IMR-90 (cell line): ENCODE data around the gene SPATA17. TPM values are rescaled to one million over a fixed set of nuclear protein-coding genes. Genes with fewer than 3 reads are reported as not detected.

Experiments used
- ATAC-seq: fragments of 200-7000 bp; cut with Tn5 transposase; 2 replicates; pipeline ENCODE4 v1.9.1; 2020; ENCODE audit warnings: low read depth, mild to moderate bottlenecking, moderate library complexity
- BruUV-seq: library from RNA; stranded (reverse); fragments of 400-500 nt; replicated peaks from 2 replicates; lab custom pipeline; 2021; lab: Mats Ljungman, UMichigan
- CTCF ChIA-PET: fragments of 300-600 bp; formaldehyde crosslinking; extraction: SDS; loops from one replicate; lab custom pipeline; 2021; ENCODE audit warnings: antibody characterized with exemption; lab: Yijun Ruan, JAX
- POLR2A ChIA-PET: fragments of 300-600 bp; sonication (Branson Sonifier 250); formaldehyde crosslinking; loops from one replicate; lab custom pipeline; 2022; ENCODE audit warnings: antibody characterized with exemption; ENCODE audit not compliant: unreplicated experiment; lab: Charles Lee
- DNase-seq: peaks from one replicate; pipeline ENCODE4 v3.0.0; 2013
- H2AFZ ChIP-seq: replicated peaks from 2 replicates; pipeline ENCODE3; 2013; ENCODE audit warnings: low read length, mild to moderate bottlenecking; ENCODE audit not compliant: poor library complexity
- H2AK5ac ChIP-seq: 2 replicates; pipeline ENCODE4 v1.6.1; 2013; ENCODE audit warnings: low read depth, low read length, inconsistent platforms
- H2AK9ac ChIP-seq: replicated peaks from 2 replicates; pipeline ENCODE3; 2013; ENCODE audit warnings: mild to moderate bottlenecking, low read depth, low read length, moderate library complexity; ENCODE audit not compliant: poor library complexity
- H2BK120ac ChIP-seq: 2 replicates; pipeline ENCODE4 v1.6.1; 2013; ENCODE audit warnings: low read depth, low read length, inconsistent platforms
- H2BK15ac ChIP-seq: 3 replicates; pipeline ENCODE4 v1.6.1; 2013; ENCODE audit warnings: low read depth, low read length, inconsistent platforms
- H2BK20ac ChIP-seq: 2 replicates; pipeline ENCODE4 v1.6.1; 2013; ENCODE audit warnings: low read depth, mild to moderate bottlenecking, inconsistent platforms, low read length, moderate library complexity
- H2BK5ac ChIP-seq: 2 replicates; pipeline ENCODE4 v1.6.1; 2013; ENCODE audit warnings: mild to moderate bottlenecking, low read depth, low read length, inconsistent platforms; ENCODE audit not compliant: poor library complexity, severe bottlenecking
- H3K14ac ChIP-seq: replicated peaks from 2 replicates; pipeline ENCODE4 v1.6.1; 2013; ENCODE audit warnings: low read depth, low read length, inconsistent platforms
- H3K18ac ChIP-seq: 2 replicates; pipeline ENCODE4 v1.6.1; 2013; ENCODE audit warnings: low read depth, low read length, control low read depth
- H3K23ac ChIP-seq: 2 replicates; pipeline ENCODE4 v1.6.1; 2013; ENCODE audit warnings: low read depth, low read length, inconsistent platforms
- H3K27ac ChIP-seq: 2 replicates; pipeline ENCODE4 v1.5.1; 2013; ENCODE audit warnings: mild to moderate bottlenecking, control low read depth, low read length; ENCODE audit not compliant: insufficient read depth
- H3K27me3 ChIP-seq: 2 replicates; pipeline ENCODE4 v1.6.1; 2013; ENCODE audit warnings: low read length; ENCODE audit not compliant: control insufficient read depth, insufficient read depth
- H3K36me3 ChIP-seq: 2 replicates; pipeline ENCODE4 v1.6.1; 2013; ENCODE audit warnings: low read length, mixed read lengths; ENCODE audit not compliant: control insufficient read depth, insufficient read depth
- H3K4ac ChIP-seq: 2 replicates; pipeline ENCODE4 v1.6.1; 2013; ENCODE audit warnings: low read depth, low read length, inconsistent platforms
- H3K4me1 ChIP-seq: 2 replicates; pipeline ENCODE4 v1.6.1; 2013; ENCODE audit warnings: low read length, mixed read lengths; ENCODE audit not compliant: control insufficient read depth, insufficient read depth
- H3K4me2 ChIP-seq: 2 replicates; pipeline ENCODE4 v1.6.1; 2013; ENCODE audit warnings: low read depth, mild to moderate bottlenecking, control low read depth, low read length, moderate library complexity
- H3K4me3 ChIP-seq: 2 replicates; pipeline ENCODE4 v1.5.1; 2013; ENCODE audit warnings: low read depth, mild to moderate bottlenecking, control low read depth, low read length, moderate library complexity; ENCODE audit not compliant: insufficient read depth
- H3K56ac ChIP-seq: 2 replicates; pipeline ENCODE4 v1.6.1; 2013; ENCODE audit warnings: low read length, inconsistent platforms; ENCODE audit not compliant: insufficient read depth; ENCODE audit errors: extremely low read depth
- H3K79me1 ChIP-seq, 2 experiments: 2 replicates each; pipeline ENCODE4 v1.6.1; 2013; ENCODE audit warnings: low read length in 2 of 2, inconsistent platforms in 1 of 2, low read depth in 1 of 2
- H3K9ac ChIP-seq: 2 replicates; pipeline ENCODE4 v1.6.1; 2013; ENCODE audit warnings: low read depth, low read length, control low read depth
- H3K9me1 ChIP-seq: 2 replicates; pipeline ENCODE4 v1.6.1; 2013; ENCODE audit warnings: low read length, inconsistent platforms; ENCODE audit not compliant: insufficient read depth
- H3K9me3 ChIP-seq: 2 replicates; pipeline ENCODE4 v1.6.1; 2013; ENCODE audit warnings: low read length; ENCODE audit not compliant: control insufficient read depth, insufficient read depth
- H4K20me1 ChIP-seq: 2 replicates; pipeline ENCODE4 v1.6.1; 2013; ENCODE audit warnings: low read length, inconsistent platforms; ENCODE audit not compliant: insufficient read depth
- H4K5ac ChIP-seq: 2 replicates; pipeline ENCODE4 v1.6.1; 2013; ENCODE audit warnings: mild to moderate bottlenecking, low read depth, low read length, control low read depth
- H4K8ac ChIP-seq, 2 experiments: 2 replicates each; pipeline ENCODE4 v1.6.1; 2013; ENCODE audit warnings: low read depth in 2 of 2, low read length in 2 of 2, control low read depth in 1 of 2, inconsistent platforms in 1 of 2
- H4K91ac ChIP-seq: 2 replicates; pipeline ENCODE4 v1.6.1; 2013; ENCODE audit warnings: low read depth, low read length, inconsistent platforms; ENCODE audit not compliant: insufficient read depth
- BHLHE40 ChIP-seq: fragments of 150-350 bp; IDR thresholded peaks from 2 replicates; pipeline ENCODE4 v1.6.1; 2016; ENCODE audit warnings: mild to moderate bottlenecking, low read depth, low read length
- CEBPB ChIP-seq: IDR thresholded peaks from 2 replicates; pipeline ENCODE4 v1.6.1; 2012; ENCODE audit warnings: low read depth, low read length, improper control_type of control experiment
- FOS ChIP-seq: fragments of 150-350 bp; IDR thresholded peaks from 2 replicates; pipeline ENCODE4 v1.6.1; 2016; ENCODE audit warnings: low read depth, low read length
- MAFK ChIP-seq: IDR thresholded peaks from 2 replicates; pipeline ENCODE4 v1.6.1; 2012; ENCODE audit warnings: low read depth, low read length, improper control_type of control experiment
- MXI1 ChIP-seq: IDR thresholded peaks from 2 replicates; pipeline ENCODE4 v1.6.1; 2012; ENCODE audit warnings: low read depth, mild to moderate bottlenecking, low read length, moderate library complexity, borderline replicate concordance
- NFE2L2 ChIP-seq: fragments of 150-350 bp; IDR thresholded peaks from 2 replicates; pipeline ENCODE4 v1.6.1; 2016; ENCODE audit warnings: low read depth, mild to moderate bottlenecking, low read length
- POLR2A ChIP-seq: IDR thresholded peaks from 2 replicates; pipeline ENCODE4 v1.6.1; 2012; ENCODE audit warnings: mild to moderate bottlenecking, low read depth, low read length
- RFX5 ChIP-seq: IDR thresholded peaks from 2 replicates; pipeline ENCODE4 v1.8.0; 2012; ENCODE audit warnings: low read depth, mild to moderate bottlenecking, low read length, moderate library complexity
- SMC3 ChIP-seq: fragments of 150-350 bp; IDR thresholded peaks from 2 replicates; pipeline ENCODE4 v1.6.1; 2016; ENCODE audit warnings: low read depth, mild to moderate bottlenecking, antibody characterized with exemption, low read length, moderate library complexity
- WGBS, 2 experiments: methylation state at CpG; one replicate each; pipeline versions ENCODE4 v1.1.5 to v1.1.7; 2013; ENCODE audit warnings: missing lambda C conversion rate in 2 of 2; ENCODE audit not compliant: insufficient read length in 1 of 2; ENCODE audit errors: extremely low coverage in 2 of 2; 5-methylcytosine and 5-hydroxymethylcytosine counted together
- dilution Hi-C: fragments of 300-500 bp; cut with HindIII; formaldehyde crosslinking; loops from one replicate; pipeline ENCODE4 v1.14.3; 2018; ENCODE audit warnings: low sequenced_read_pairs; ENCODE audit not compliant: unreplicated experiment
- in situ Hi-C: fragments of 300-500 bp; cut with MboI; formaldehyde crosslinking; loops from 3 replicates; pipeline ENCODE4 v1.14.3; 2019; ENCODE audit warnings: low sequenced_read_pairs, inconsistent platforms, mixed read lengths
- intact Hi-C: fragments of 100-400 bp; cut with micrococcal nuclease; formaldehyde crosslinking; loops from 2 replicates; pipeline ENCODE4 v1.10.0; 2022
- polyA plus RNA-seq, 3 experiments: library from polyadenylated mRNA; depleted of rRNA; stranded (reverse); fragments of >200 nt; gene quantifications; 2 replicates each; pipeline ENCODE4 v1.2.3, GENCODE V29; 2012; ENCODE audit warnings: low replicate concordance in 1 of 3
- total RNA-seq: library from RNA; depleted of rRNA; stranded (reverse); fragments of >200 nt; gene quantifications from 2 replicates; pipeline ENCODE4 v1.2.3, GENCODE V29; 2012
- TF ChIP-seq, protein P1 (sequence below): fragments of 150-350 bp; IDR thresholded peaks from 2 replicates; pipeline ENCODE4 v1.6.1; 2016; ENCODE audit warnings: low read depth, mild to moderate bottlenecking, low read length, moderate library complexity, borderline replicate concordance
- TF ChIP-seq, protein P2 (sequence below): fragments of 150-350 bp; IDR thresholded peaks from 2 replicates; pipeline ENCODE4 v1.6.1; 2017; ENCODE audit warnings: mild to moderate bottlenecking, antibody characterized with exemption, low read length, low read depth

Gene SPATA17
- total and polyA plus RNA-seq, 2 of the 4 experiments (the other 2 are of a cell fraction), result 0.03 to 0.18 TPM

DNA sequence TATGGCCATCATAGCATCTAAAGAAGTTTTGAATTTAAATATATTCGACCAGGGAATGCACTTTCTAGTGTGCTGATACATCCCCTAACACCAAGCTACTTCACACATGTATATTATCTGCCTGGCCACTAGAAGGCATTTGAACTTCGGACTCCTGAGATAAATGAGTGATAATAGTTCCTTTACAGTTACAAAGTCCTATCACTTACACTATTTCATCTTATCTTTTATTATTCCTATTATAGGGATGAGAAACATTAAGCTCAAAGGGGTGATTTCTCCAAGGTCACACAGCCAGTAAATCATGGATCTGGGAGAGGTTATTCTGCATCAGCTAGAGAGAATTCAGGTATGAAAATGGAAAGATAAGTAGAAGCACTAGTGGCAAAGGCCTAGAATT is 40.5 kb upstream of the SPATA17 start:
- Histone ChIP-seq H4K8ac (no peak overlapping the region), H3K36me3 (peaks cover 1% of the 10 kb centered on the region; the same call in 1 of the 2 replicates), H3K9ac (no peak overlapping the region), H2BK5ac (no peak overlapping the region), H2BK20ac (no peak overlapping the region), H3K4me1 (0 out of 2 replicates have a peak, but pooled peaks cover 2% of the 10 kb centered on the region), H2AFZ (no peak overlapping the region), H2AK5ac (no peak overlapping the region), H3K27ac (no peak overlapping the region), H3K4me3 (no peak overlapping the region), H3K9me3 (no peaks in the 10 kb centered on the region), H3K56ac (no peak overlapping the region), H3K9me1 (no peaks in the 10 kb centered on the region), H4K91ac (no peak overlapping the region), H3K79me1 (no peaks in the 10 kb centered on the region), H2BK120ac (no peak overlapping the region), H3K18ac (no peak overlapping the region), H2AK9ac (no peak overlapping the region), H3K14ac (no peak overlapping the region), H4K5ac (no peak overlapping the region), H3K4ac (no peak overlapping the region), H4K20me1 (no peaks in the 10 kb centered on the region), H3K4me2 (no peak overlapping the region), H3K23ac (no peak overlapping the region), H2BK15ac (no peak overlapping the region), H3K27me3 (no peaks in the 10 kb centered on the region)
- no CpG with 5 or more reads among the region's 2 CpGs for WGBS, 2 experiments
- ATAC-seq (no peak), DNase-seq (no peak)
- dilution Hi-C loops (no loop called here), intact Hi-C loops (no loop called here), in situ Hi-C loops (no loop called here)
- TF ChIP-seq MXI1, result no peak
- TF ChIP-seq, protein P1, sequence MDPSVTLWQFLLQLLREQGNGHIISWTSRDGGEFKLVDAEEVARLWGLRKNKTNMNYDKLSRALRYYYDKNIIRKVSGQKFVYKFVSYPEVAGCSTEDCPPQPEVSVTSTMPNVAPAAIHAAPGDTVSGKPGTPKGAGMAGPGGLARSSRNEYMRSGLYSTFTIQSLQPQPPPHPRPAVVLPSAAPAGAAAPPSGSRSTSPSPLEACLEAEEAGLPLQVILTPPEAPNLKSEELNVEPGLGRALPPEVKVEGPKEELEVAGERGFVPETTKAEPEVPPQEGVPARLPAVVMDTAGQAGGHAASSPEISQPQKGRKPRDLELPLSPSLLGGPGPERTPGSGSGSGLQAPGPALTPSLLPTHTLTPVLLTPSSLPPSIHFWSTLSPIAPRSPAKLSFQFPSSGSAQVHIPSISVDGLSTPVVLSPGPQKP, result no peak
- TF ChIP-seq SMC3, result no peak
- no peak for TF ChIP-seq CEBPB
- TF ChIP-seq, protein P2, sequence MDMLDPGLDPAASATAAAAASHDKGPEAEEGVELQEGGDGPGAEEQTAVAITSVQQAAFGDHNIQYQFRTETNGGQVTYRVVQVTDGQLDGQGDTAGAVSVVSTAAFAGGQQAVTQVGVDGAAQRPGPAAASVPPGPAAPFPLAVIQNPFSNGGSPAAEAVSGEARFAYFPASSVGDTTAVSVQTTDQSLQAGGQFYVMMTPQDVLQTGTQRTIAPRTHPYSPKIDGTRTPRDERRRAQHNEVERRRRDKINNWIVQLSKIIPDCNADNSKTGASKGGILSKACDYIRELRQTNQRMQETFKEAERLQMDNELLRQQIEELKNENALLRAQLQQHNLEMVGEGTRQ, result no peak
- TF ChIP-seq BHLHE40, result no peak
- TF ChIP-seq MAFK, result no peak
- TF ChIP-seq POLR2A, result no peak
- TF ChIP-seq NFE2L2, result no peak
- TF ChIP-seq RFX5, result no peak
- no peak for TF ChIP-seq FOS
- no TSS peak for BruUV-seq
- POLR2A ChIA-PET, result no interaction called here
- CTCF ChIA-PET, result no interaction called here
